BE2C (cell line): ENCODE results near the gene SH3BGR.

Experiments used
- DNase-seq: peaks from one replicate; pipeline ENCODE4 v3.0.0-alpha.2; 2020
- H3K27me3 ChIP-seq: fragments of 250-450 bp; sonication (Bioruptor Pico); 2 replicates; pipeline ENCODE4 v1.5.1; 2020; ENCODE audit warnings: mild to moderate bottlenecking
- H3K36me3 ChIP-seq: fragments of 250-450 bp; sonication (Bioruptor Pico); 2 replicates; pipeline ENCODE4 v1.5.1; 2020; ENCODE audit warnings: mild to moderate bottlenecking
- H3K4me1 ChIP-seq: fragments of 250-450 bp; sonication (Bioruptor Pico); 2 replicates; pipeline ENCODE4 v1.5.1; 2020
- H3K4me3 ChIP-seq: 2 replicates; pipeline ENCODE4 v1.5.1; 2011; ENCODE audit warnings: low read depth, low read length
- H3K9me3 ChIP-seq: fragments of 250-450 bp; sonication (Bioruptor Pico); 2 replicates; pipeline ENCODE4 v1.5.1; 2020
- CTCF ChIP-seq: IDR thresholded peaks from 2 replicates; pipeline ENCODE4 v1.5.1; 2012; ENCODE audit warnings: mild to moderate bottlenecking, low read depth, low read length

SH3BGR gene

GRCh38 chr21:39513735-39514134, 62.0 kb downstream of the SH3BGR start:
- no peak for TF ChIP-seq CTCF

GRCh38 chr21:39515684-39516472, 64.1 kb downstream of the SH3BGR start:
- no peaks in the 10 kb centered on the region for H3K4me1 ChIP-seq

More at GRCh38 chr21:39513735-39514134, 62.0 kb downstream of the SH3BGR start:
- no peak for DNase-seq
- Histone ChIP-seq H3K36me3 (no peaks in the 10 kb centered on the region), H3K4me1 (no peaks in the 10 kb centered on the region), H3K9me3 (no peaks in the 10 kb centered on the region), H3K27me3 (peaks cover 19% of the 10 kb centered on the region), H3K4me3 (no peak overlapping the region)

GRCh38 chr21:39518055-39518846, 66.5 kb downstream of the SH3BGR start:
- TF ChIP-seq CTCF: peak; percentile 91
- H3K9me3 ChIP-seq: no peaks in the 10 kb centered on the region
- DNase-seq: peak; percentile 68
- no peaks in the 10 kb centered on the region for H3K36me3 ChIP-seq
- H3K4me1 ChIP-seq: no peaks in the 10 kb centered on the region; the same call in 1 of the 2 replicates
- H3K27me3 ChIP-seq: peaks cover 12% of the 10 kb centered on the region
- H3K4me3 ChIP-seq: no peak overlapping the region

More at GRCh38 chr21:39515684-39516472, 64.1 kb downstream of the SH3BGR start:
- no peaks in the 10 kb centered on the region for H3K36me3 ChIP-seq
- no peak overlapping the region for H3K4me3 ChIP-seq
- H3K27me3 ChIP-seq: peaks cover 19% of the 10 kb centered on the region
- DNase-seq: no peak
- no peak for TF ChIP-seq CTCF
- no peaks in the 10 kb centered on the region for H3K9me3 ChIP-seq

- Histone ChIP-seq H3K9me3 (no peaks in the 10 kb centered on the region), H3K36me3 (no peaks in the 10 kb centered on the region), H3K4me3 (no peak overlapping the region), H3K4me1 (no peaks in the 10 kb centered on the region; the same call in 1 of the 2 replicates), H3K27me3 (peaks cover 8% of the 10 kb centered on the region)
- no peak for DNase-seq
- TF ChIP-seq CTCF: no peak
Observed at GRCh38 chr21:39518847-39519210, 67.1 kb downstream of the SH3BGR start.

GRCh38 chr21:39519835-39520234, 68.1 kb downstream of the SH3BGR start:
- DNase-seq: no peak
- Histone ChIP-seq H3K9me3 (no peaks in the 10 kb centered on the region), H3K27me3 (peaks cover 3% of the 10 kb centered on the region), H3K36me3 (no peaks in the 10 kb centered on the region), H3K4me3 (no peak overlapping the region), H3K4me1 (no peaks in the 10 kb centered on the region; the same call in 1 of the 2 replicates)
- TF ChIP-seq CTCF: no peak
